Loucy (cell line): ENCODE data around the gene CLINT1.

Source experiments
- H2AFZ ChIP-seq: fragments of 200-600 bp; sonication (generic); 2 replicates; pipeline ENCODE4 v1.6.0; 2016; ENCODE audit warnings: antibody characterized with exemption, mild to moderate bottlenecking, low read length, moderate library complexity
- H3F3A ChIP-seq: fragments of 200-600 bp; 2 replicates; pipeline ENCODE4 v1.6.0; 2016; ENCODE audit warnings: antibody characterized with exemption, low read depth, mild to moderate bottlenecking
- H3K27me3 ChIP-seq: fragments of 200-600 bp; sonication (generic); 2 replicates; pipeline ENCODE4 v1.6.1; 2014; ENCODE audit warnings: low read length, mild to moderate bottlenecking; ENCODE audit not compliant: insufficient read depth, poor library complexity, severe bottlenecking
- H3K36me3 ChIP-seq: fragments of 200-600 bp; sonication (generic); 2 replicates; pipeline ENCODE4 v1.6.1; 2016; ENCODE audit warnings: low read length; ENCODE audit not compliant: insufficient read depth
- H3K4me1 ChIP-seq: fragments of 200-600 bp; sonication (generic); 2 replicates; pipeline ENCODE4 v1.5.1; 2014; ENCODE audit warnings: low read length, mild to moderate bottlenecking; ENCODE audit not compliant: insufficient read depth, poor library complexity, severe bottlenecking
- H3K4me2 ChIP-seq: fragments of 200-600 bp; sonication (generic); 2 replicates; pipeline ENCODE4 v1.6.0; 2014; ENCODE audit warnings: antibody characterized with exemption, low read length, low read depth, mild to moderate bottlenecking; ENCODE audit not compliant: poor library complexity, severe bottlenecking
- H3K4me3 ChIP-seq: fragments of 200-600 bp; sonication (generic); 2 replicates; pipeline ENCODE4 v1.5.1; 2014; ENCODE audit warnings: low read length, mild to moderate bottlenecking, mixed read lengths; ENCODE audit not compliant: poor library complexity, severe bottlenecking
- H3K79me2 ChIP-seq: fragments of 200-600 bp; sonication (generic); 2 replicates; pipeline ENCODE4 v1.6.1; 2014; ENCODE audit warnings: low read length; ENCODE audit not compliant: insufficient read depth
- H3K9ac ChIP-seq: fragments of 200-600 bp; sonication (generic); 2 replicates; pipeline ENCODE4 v1.6.0; 2014; ENCODE audit warnings: mild to moderate bottlenecking, low read depth, low read length, moderate library complexity; ENCODE audit not compliant: poor library complexity, severe bottlenecking
- H3K9me2 ChIP-seq: fragments of 200-600 bp; sonication (generic); replicated peaks from 2 replicates; pipeline ENCODE4 v1.6.1; 2016; ENCODE audit warnings: low read depth, low read length, mixed read lengths
- H3K9me3 ChIP-seq: fragments of 200-600 bp; sonication (generic); 2 replicates; pipeline ENCODE4 v1.6.1; 2014; ENCODE audit warnings: mild to moderate bottlenecking, antibody characterized with exemption, low read length, low read depth; ENCODE audit not compliant: insufficient read depth
- H4K20me1 ChIP-seq: fragments of 200-600 bp; sonication (generic); 2 replicates; pipeline ENCODE4 v1.6.0; 2014; ENCODE audit warnings: antibody characterized with exemption, low read length, mild to moderate bottlenecking; ENCODE audit not compliant: insufficient read depth, poor library complexity, severe bottlenecking
- EZH2phosphoT487 ChIP-seq: fragments of 200-600 bp; IDR thresholded peaks from 2 replicates; pipeline ENCODE4 v1.6.1; 2018; ENCODE audit warnings: antibody characterized with exemption, mild to moderate bottlenecking, moderate library complexity, borderline replicate concordance
- TF ChIP-seq, protein P1 (sequence below): fragments of 200-600 bp; sonication (generic); conservative IDR thresholded peaks from 2 replicates; pipeline ENCODE4 v1.5.1; 2014; ENCODE audit warnings: mild to moderate bottlenecking, antibody characterized with exemption, low read length

The CLINT1 gene

DNA sequence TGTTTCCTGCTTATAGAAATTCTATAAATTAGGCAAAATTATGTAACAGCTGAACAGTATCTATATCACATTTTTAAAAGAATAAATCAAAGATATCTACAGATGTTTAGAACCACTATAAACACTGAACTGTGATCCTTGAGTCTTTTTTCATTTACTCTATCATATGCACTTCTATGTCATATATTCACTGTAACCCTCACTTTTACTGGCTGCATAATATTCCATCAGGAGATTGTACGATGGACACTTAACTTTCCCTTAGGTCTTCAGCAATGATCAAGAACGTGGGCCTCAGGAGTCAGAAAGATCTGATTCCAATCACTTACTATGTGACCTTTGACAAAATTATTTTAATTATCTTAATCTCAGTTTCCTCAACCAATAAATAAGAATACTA is 41.0 kb downstream of the CLINT1 start:
- Histone ChIP-seq H3K4me2 (no peak overlapping the region), H3K9ac (no peak overlapping the region), H4K20me1 (peaks cover 37% of the 10 kb centered on the region), H3K9me3 (no peaks in the 10 kb centered on the region), H3K4me3 (no peak overlapping the region), H3K36me3 (peaks cover 34% of the 10 kb centered on the region; the same call in 1 of the 2 replicates), H3K4me1 (no peaks in the 10 kb centered on the region), H3K27me3 (no peaks in the 10 kb centered on the region), H2AFZ (no peak overlapping the region), H3F3A (no peaks in the 10 kb centered on the region), H3K79me2 (peaks cover 47% of the 10 kb centered on the region), H3K9me2 (no peaks in the 10 kb centered on the region)
- no peak for TF ChIP-seq EZH2phosphoT487

DNA sequence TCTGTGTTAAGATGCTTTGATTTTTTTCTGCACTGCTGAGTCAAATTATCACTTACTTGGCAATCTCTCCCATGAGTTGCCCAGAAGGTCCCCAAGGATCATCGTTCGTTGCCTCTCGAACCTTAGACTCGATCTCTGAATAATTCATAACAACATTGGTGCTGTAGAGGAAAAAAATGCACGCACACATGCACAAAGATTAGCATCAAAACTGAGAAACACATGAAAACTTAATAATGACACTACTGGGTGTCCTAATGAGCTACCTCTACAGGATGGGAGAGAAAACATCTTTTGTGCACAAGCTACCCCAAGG is 41.6 kb downstream of the CLINT1 start:
- Histone ChIP-seq H3K4me2 (no peak overlapping the region), H3K4me3 (no peak overlapping the region), H3F3A (no peaks in the 10 kb centered on the region), H3K79me2 (peaks cover 43% of the 10 kb centered on the region), H3K9ac (no peak overlapping the region), H3K4me1 (no peaks in the 10 kb centered on the region), H3K9me3 (no peaks in the 10 kb centered on the region), H2AFZ (no peak overlapping the region), H3K9me2 (no peaks in the 10 kb centered on the region), H3K36me3 (peaks cover 40% of the 10 kb centered on the region; the same call in 1 of the 2 replicates), H4K20me1 (peaks cover 37% of the 10 kb centered on the region), H3K27me3 (no peaks in the 10 kb centered on the region)
- TF ChIP-seq, protein P1, sequence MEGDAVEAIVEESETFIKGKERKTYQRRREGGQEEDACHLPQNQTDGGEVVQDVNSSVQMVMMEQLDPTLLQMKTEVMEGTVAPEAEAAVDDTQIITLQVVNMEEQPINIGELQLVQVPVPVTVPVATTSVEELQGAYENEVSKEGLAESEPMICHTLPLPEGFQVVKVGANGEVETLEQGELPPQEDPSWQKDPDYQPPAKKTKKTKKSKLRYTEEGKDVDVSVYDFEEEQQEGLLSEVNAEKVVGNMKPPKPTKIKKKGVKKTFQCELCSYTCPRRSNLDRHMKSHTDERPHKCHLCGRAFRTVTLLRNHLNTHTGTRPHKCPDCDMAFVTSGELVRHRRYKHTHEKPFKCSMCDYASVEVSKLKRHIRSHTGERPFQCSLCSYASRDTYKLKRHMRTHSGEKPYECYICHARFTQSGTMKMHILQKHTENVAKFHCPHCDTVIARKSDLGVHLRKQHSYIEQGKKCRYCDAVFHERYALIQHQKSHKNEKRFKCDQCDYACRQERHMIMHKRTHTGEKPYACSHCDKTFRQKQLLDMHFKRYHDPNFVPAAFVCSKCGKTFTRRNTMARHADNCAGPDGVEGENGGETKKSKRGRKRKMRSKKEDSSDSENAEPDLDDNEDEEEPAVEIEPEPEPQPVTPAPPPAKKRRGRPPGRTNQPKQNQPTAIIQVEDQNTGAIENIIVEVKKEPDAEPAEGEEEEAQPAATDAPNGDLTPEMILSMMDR, result no peak
- no peak for TF ChIP-seq EZH2phosphoT487

DNA sequence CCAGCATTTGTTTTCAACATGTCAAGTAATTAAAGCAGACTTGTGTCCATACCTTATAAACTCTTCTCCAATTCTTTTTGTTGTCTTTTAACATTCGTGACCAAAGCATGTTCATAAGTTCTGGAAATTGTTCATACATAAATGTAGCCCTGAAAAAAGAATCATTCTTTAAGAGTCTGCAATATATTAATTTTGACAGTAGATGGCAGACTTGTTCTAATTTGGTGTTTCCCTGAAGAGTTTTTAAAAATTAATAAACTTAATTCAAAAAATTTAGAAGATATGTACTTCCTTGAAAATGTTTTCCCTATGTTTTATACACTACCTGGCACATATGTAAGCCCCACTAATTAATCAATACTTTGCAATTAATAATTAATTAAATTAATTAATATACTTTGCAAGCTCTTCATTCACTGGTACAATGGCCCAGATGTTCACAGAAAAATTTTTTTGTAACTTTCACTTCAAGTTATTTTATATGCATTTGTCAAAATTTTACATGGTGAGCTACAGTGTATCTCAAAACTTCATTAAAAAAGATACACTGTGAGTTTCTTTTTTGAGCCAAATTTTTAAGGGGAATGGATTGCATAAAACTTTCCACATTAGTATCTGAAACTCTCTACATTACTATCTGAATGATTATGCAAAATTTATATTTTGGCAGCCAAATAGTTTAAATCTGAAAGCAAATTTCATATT is 42.1 kb downstream of the CLINT1 start:
- Histone ChIP-seq H3K9ac (no peak overlapping the region), H2AFZ (no peak overlapping the region), H3K4me2 (no peak overlapping the region), H3K9me2 (no peaks in the 10 kb centered on the region), H3K9me3 (no peaks in the 10 kb centered on the region), H3K4me1 (no peaks in the 10 kb centered on the region), H4K20me1 (peaks cover 37% of the 10 kb centered on the region), H3K4me3 (no peak overlapping the region), H3K79me2 (peaks cover 38% of the 10 kb centered on the region), H3K27me3 (no peaks in the 10 kb centered on the region), H3F3A (no peaks in the 10 kb centered on the region), H3K36me3 (peaks cover 45% of the 10 kb centered on the region; the same call in 1 of the 2 replicates)
- TF ChIP-seq, protein P1, result peak; percentile 51
- TF ChIP-seq EZH2phosphoT487, result no peak

DNA sequence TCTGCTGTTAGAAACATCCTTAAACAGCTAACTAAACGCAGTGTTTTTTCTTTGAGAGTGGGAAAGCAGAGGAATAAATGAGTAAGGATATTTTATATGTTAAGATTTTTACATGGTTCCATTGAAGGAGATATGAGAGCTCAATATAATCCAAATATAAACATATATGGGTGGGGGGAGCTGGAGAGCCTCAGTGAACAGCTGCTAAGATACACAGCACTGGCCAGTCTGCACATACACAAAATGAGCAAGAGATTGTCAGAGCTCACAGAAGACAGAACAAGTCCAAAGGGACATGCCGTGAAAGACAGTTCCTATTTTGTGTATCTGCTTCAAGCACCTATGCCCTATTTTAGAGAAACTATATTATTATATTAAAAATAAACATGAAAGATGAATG is 46.9 kb downstream of the CLINT1 start:
- Histone ChIP-seq H2AFZ (no peak overlapping the region), H3F3A (no peaks in the 10 kb centered on the region), H3K79me2 (no peaks in the 10 kb centered on the region), H3K27me3 (no peaks in the 10 kb centered on the region), H3K4me1 (no peaks in the 10 kb centered on the region), H3K9ac (no peak overlapping the region), H3K4me3 (no peak overlapping the region), H4K20me1 (peaks cover 5% of the 10 kb centered on the region), H3K9me3 (no peaks in the 10 kb centered on the region), H3K4me2 (no peak overlapping the region), H3K36me3 (peaks cover 74% of the 10 kb centered on the region; the same call in 1 of the 2 replicates), H3K9me2 (no peaks in the 10 kb centered on the region)
- TF ChIP-seq EZH2phosphoT487, result no peak
